GM12873 (cell line): ENCODE measurements around the gene PBRM1.

ENCODE experiments used
- TF ChIP-seq, protein P1 (sequence below): IDR thresholded peaks from 2 replicates; pipeline ENCODE4 v1.5.1; 2012; ENCODE audit warnings: low read depth, mild to moderate bottlenecking, moderate library complexity, low read length, control low read depth; ENCODE audit not compliant: insufficient read depth; ENCODE audit errors: missing control alignments

Gene PBRM1

GRCh38 chr3:52685709-52686691 is at the start of gene PBRM1, which contains the start of gene GNL3:
Gene PBRM1, minus strand, starts transcription at chr3:52685913.
Gene GNL3, plus strand, starts transcription at chr3:52686032. Its CDS starts 61 bp downstream, at chr3:52686093.
- TF ChIP-seq, protein P1, sequence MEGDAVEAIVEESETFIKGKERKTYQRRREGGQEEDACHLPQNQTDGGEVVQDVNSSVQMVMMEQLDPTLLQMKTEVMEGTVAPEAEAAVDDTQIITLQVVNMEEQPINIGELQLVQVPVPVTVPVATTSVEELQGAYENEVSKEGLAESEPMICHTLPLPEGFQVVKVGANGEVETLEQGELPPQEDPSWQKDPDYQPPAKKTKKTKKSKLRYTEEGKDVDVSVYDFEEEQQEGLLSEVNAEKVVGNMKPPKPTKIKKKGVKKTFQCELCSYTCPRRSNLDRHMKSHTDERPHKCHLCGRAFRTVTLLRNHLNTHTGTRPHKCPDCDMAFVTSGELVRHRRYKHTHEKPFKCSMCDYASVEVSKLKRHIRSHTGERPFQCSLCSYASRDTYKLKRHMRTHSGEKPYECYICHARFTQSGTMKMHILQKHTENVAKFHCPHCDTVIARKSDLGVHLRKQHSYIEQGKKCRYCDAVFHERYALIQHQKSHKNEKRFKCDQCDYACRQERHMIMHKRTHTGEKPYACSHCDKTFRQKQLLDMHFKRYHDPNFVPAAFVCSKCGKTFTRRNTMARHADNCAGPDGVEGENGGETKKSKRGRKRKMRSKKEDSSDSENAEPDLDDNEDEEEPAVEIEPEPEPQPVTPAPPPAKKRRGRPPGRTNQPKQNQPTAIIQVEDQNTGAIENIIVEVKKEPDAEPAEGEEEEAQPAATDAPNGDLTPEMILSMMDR: no peak

DNA sequence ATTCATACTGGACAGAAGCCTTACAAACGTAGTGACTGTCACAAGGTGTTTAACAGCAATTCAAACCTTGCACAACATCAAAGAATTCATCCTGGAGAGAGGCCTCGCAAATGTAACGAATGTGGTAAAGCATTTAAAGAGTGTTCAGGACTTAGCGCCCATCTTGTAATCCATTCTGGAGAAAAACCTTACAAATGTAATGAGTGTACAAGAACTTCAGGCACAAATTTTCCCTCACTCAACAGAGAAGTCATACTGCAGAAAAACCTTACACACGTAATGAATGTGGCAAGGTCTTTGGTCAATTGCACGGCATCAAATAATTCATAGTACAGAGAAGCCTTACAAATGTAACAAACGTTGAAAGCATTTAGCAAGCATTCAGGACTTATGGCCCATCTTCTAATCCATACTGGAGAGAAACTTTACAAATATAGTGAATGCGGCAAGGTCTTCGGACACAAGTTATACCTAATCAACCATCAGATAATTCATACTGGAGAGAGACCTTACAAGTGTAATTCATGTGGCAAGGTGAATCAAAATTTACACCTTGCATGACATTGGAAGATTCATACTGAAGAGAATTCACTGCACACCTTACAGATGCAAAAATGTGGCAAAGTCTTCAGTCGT is 47.7 kb upstream of the PBRM1 start:
- TF ChIP-seq, protein P1: no peak

GRCh38 chr3:52731590-52731989 is 45.9 kb upstream of the PBRM1 start:
- TF ChIP-seq, protein P1: no peak

DNA sequence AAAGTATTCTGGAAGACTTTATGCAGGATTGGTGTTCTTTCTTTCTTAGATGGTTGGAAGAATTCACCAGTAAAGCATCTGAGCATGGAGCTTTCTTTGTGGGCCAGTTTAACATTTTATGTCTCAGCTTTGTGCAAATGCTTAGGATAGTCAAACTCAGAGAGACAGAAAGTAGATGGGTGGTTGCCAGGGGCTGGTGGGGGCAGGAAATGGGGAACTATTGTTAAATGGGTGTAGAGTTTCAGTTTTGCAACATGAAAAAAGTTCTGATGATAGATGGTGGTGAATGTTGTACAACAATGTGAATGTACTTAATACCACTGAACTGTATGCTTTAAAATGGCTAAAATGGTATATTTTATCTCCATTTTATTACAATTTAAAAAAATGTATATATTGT is 45.0 kb upstream of the PBRM1 start:
- TF ChIP-seq, protein P1: no peak

DNA sequence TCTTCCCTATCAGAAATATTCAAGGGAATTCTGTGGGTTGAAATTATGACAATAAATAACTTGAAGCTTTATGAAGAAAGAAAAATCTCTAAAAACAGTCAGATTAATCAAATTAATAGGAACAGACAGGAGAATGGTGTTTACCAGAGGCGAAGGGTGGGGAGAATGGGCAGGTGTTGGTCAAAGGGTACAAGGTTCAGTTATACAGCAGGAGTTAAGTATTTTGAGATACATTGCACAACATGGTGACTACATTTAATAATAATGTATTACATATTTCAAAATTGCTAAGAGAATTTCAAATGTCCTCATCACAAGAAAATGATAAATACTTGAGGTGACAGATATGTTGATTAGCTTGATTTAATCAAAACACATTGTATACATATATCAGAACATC is 38.8 kb upstream of the PBRM1 start:
- TF ChIP-seq, protein P1: no peak

DNA sequence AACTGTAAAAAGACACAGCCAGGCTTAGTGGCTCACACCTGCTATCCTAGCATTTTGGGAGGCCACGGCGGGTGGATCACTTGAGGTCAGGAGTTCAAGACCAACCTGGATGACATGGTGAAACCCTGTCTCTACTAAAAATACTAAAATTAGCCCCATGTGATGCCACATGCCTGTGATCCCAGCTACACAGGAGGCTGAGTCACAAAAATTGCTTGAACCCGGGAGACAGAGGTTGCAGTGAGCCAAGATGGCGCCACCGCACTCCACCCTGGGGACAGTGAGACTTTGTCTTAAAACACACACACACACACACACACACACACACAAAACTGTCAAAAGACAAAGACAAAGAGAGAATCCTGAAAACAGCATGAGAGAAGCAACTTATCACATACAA is 38.2 kb upstream of the PBRM1 start:
- TF ChIP-seq, protein P1: no peak

GRCh38 chr3:52722491-52722890 is 36.8 kb upstream of the PBRM1 start:
- TF ChIP-seq, protein P1: no peak
